Skin of body (tissue), 2 donors: ENCODE data around the gene B3GNT9. TPM values are rescaled to one million over a fixed set of nuclear protein-coding genes. Genes with fewer than 3 reads are reported as not detected.
A peak's percentile ranks its signal among the peaks of the same experiment; 100 is the strongest.
"Not testable (repeated sequence)": the region's sequence is repeated elsewhere in the genome, so short reads cannot be mapped to it uniquely, and the experiment has no call there.

Experiments used
- DNase-seq: peaks from one replicate; lab custom pipeline; 2025; lab: John Stamatoyannopoulos, UW
- total RNA-seq: library from RNA; depleted of rRNA; stranded (reverse); fragments of >200 nt; gene quantifications from one replicate; pipeline ENCODE4 v1.2.3, GENCODE V29; 2014

The B3GNT9 gene
- total RNA-seq, 1 donor from 2014 or later = 14.8 TPM

DNA sequence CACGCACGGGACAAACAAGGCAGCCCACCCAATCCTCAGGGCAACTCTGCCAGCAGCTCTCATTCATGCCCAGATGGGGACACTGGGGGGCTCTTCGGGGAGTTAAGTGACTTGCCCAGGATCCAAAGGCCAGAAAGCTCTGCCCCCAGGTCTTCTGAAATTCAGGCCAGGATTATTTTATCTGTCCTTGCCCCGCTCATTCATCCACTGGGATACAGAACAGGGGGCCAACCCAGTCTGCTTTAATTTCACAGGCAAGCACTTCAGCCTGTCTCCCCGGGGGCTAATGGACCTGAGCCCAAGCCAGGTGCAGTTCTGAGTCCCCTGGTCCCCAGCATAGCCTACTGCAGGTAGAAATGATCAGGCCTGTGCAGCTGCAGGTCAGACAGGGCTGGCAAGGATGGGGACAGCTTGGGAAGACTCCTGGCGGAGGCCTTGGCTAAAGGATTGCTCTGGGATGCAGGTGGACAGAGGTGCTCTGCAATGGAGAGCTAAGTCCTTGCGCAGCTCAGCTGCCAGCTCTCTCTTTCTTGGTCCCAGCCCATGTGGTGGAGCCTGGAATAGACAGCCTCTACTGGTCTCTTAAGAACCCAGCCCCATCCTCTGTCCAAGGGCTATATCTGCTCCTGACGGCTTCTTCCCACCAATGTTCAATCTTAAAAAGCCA, 766 bp upstream of the B3GNT9 start:
- no peak for DNase-seq

DNA sequence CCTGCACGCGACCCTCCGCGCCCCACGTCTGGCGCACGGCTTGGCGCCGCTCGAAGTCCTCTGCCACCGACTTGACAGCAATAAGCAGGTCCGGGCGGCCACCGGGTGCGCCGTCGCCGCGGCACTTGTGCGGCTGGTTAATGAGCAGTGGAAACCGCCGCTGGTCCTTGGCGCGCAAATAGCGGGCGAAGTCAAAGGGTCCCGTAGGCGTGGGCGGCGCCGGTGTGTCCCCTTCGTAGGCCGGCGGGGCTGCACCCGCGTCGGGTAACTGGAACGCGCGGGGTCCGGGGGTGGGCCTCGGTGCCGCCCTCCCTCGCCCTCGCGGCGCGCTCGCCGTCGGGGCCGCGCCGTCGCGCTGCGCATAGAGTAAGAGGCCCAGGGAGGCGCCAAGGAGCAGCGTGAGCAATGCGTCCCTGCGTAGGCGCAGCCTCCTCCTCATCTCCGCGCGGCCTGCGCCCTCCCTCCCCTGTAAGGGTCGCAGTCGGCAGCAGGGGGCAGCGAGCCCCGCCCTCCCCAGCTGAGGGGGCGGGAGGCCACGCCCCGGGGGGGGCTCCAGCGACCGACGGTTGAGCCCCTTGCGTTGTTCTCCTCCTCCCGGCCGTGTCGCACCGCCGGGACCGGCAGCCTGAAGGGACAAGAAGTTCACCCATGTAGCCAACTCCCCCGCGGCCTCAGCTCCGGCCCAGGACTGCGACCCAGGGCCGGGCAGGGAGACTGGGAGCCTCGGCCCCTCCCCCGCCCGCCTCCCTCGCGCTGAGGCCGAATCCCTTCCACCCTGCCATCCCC, 558 bp downstream of the B3GNT9 start:
- DNase-seq = peak; percentile 77

DNA sequence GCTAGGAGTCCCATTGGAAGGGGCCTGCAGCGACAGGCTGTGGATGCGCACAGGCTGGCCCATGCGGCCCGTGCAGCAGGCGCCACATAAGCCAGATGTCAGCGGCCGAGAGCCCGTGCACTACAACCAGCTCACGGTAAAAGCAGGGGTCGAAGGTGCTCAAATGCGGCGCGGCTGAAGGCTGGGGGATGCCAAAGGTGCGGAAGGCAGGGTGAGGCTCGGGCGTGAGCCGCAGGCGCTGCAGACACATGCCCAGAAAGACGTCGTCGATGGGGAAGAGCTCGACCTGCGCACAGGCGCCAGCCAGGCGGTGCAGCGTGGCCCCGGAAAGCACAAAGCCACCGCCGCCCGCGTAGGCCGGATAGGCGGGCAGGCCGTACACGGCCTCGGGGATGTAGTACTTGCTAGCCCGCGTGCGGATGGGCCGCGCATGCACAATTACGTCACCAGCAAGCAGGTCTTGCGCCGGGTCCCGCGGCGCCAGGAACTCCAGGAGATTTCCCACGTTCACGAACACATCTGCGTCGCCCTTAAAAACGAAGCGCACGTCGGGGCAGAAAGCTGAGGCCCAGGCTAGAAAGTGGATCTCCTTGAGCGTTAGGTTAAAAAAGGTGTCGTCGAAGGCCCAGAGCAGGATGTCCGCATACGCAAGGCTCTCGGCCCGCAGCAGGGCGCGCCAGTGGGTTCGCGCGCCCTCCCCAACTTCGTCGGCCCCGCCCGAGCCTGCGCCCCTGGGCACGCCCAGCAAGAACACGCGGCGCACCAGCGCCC, 1.3 kb downstream of the B3GNT9 start:
- no peak for DNase-seq

DNA sequence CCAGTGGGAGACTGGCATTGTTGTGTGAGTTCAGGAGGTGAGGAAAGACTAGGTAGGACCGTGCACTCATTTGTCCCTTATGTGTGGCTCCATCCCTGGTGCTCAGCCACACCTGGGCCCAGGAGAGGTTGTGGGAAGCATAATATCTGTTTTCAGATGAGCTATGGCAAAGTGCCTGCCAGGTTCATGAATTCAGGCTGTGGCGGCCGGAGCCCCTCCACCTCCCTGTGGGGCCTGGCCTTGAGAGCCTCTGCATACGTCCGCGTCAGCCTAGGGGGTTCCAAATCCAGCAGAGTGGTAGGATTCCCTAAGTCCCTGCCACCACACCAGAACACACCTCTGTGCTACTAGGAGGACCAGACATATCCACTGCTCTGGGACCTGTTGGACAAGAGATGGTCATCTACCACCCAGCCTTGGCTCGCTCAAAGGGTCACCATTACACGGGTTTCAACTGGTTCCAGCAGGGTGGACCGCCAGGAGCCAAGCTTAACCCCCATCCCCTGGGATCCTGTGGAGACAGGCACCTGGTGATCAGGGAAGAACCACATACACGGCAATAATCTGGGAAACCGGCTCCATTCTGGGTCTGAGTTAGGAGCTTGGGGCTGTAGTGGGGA, 2.0 kb downstream of the B3GNT9 start:
- DNase-seq = no peak

DNA sequence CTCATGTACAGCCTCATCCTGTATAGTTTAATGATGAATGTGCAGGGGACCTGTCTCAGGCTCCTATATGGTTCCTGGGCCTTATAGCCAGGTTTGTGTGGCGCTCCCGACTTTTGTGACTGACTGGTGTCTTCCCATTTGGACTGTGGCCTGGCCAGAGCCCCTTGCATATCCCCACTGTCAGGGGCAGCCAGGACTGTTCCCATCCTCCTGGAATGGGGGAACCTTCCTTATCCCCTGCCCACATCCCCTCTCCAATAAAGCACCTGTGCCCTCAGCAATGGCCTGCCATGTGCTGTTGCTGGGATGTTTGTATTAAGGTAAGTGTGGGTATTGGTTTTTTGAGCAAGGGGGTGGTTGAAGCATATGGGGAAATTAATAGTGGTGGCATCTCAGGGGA, 2.6 kb downstream of the B3GNT9 start:
- no peak for DNase-seq

DNA sequence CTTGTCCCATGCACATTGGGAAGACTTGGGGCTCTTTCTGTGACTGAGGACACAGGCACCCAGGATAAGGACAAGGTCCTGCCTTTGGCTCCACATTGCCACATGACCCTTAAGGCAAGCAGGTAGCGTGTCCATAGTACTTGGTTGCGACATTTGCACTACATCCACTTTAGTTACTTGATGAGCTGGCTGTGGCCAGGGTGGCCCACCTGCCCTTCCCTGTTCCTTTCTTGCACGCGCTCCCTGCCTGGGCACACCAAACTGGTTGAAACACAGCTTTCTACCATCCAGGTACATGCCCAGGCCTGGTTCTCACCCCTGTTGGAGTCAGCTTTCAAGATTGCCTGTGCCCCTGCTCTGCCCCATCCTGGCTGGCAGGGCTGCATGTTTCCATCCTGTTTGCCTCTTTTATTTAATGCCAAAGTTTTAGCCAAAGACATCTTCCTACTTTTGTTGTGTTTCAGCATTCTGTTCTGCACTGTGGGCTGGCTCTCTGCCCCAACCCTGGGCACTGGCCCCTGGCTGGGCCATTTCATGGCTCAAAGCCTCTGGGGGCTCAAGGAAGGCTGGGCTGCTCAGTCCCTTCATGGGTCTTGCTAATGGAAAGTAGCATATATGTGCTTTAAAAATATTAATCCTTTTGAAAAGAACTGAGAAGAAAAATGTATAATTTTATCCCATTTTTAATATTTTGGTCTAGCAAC, 3.2 kb downstream of the B3GNT9 start:
- no peak for DNase-seq

DNA sequence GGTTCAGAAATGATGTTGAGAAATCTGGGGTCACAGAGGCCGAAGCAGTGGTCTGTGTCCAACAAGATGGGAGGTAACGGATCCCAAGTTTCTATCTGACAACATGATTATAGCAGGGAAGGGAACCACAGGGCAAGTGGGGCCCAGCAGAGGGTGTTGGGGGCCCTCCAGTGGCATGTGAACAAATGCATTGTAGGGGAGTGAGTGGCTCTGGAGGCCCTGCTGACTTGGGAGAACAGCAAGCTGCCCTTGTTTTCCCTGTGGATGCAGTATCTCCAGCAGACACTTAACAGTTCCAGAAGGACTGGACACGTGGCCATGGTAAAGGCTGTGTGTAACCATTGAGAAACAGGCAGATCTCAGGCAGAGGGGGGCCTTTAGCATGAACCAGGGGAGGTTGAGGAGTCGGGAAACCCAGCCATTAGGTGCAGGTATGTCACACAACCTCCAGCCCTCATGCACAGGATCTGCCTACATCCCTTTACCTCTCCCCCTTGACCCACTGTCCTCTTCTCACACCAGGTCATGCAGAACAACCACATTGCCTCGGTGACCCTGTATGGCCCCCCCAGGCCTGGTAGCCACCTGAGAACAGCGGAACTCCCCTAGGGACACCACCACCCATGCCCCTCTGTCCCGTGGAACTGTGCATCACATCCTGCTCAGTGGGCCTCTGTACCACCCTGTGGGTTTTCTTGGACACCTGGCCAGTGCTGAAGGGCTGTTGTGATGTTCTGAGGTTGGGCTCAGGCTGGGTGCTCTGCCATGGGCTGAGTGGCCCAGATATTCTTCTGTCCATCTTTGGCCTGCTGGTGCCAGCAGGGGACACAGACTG, 4.1 kb downstream of the B3GNT9 start:
- DNase-seq = no peak

DNA sequence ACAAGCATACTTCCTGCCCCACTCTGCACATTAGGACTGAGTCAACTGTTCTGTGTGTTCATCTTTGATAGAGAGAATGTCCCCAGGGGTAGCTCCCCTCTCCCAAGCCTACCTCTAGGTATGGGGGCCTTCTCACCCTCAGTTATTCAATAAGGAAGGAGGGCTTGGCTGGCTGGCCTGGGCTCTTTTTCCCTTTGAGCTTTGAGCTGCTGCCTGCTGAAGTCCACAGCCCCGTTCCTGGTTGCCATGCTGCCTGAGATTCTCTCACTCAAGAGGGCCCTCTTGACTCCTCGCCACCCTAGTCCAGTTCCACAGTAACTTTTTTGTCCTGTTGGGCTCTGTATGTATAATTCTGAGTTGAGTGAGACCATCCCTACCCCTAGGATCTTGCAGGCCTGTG, 5.1 kb downstream of the B3GNT9 start:
- no peak for DNase-seq

DNA sequence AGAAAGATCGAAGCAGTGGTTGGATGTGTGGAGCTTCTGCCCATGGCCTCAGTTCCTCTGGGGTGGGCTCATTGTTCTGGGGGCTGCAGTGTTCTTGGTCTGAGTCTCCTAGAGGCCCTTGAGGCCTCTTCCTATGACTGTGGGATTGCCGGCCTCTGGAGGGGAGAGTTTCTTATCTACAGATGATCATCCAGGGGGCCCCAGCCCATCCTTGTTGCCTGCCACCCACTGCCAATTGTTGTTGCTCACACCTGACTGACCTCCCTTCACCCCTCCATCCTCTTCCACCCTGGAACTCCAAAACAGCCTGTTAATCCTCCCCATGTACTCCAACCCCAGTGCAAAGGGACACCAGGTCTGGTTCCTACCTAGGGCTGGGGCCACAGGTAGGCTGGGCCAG, 5.9 kb downstream of the B3GNT9 start:
- no peak for DNase-seq

DNA sequence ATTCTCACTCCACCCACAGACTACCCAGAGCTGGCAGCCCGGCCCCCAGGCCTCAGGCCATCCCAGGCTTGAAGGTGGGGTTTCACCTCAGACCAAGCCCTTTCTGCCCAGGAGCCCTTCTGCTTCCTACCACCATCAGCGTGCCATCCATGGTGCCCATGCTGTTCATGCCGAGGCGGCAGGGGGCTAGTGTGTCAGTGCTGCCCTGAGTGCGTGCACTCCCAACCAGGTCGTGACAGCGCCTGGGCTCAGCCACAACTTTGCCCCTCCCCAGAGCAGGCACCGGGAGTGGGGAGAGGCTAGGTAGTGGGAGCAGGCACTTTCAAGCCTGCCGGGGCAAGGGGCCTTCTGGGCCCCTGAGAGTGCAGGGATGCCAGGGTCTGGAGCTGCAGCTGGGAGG, 8.5 kb downstream of the B3GNT9 start:
- DNase-seq = no peak

DNA sequence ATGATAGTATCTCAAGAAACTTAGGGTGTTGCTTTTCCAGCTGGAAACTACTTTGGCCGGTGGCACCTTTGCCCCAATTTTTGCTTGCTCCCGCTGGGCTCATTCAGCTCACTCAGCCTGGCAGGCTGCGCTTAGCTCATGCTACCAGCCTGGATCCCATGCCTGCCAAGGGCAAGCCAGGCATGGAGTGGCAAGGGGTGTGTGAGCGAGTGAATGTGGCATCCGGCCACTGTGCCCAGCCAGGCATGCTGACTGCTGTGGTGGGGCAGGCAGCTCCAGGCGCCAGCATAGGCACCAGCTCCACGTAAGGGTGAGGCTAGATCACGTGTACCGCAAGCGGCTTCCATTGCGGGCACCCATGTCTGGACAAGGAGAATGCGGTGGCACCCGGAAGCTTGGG, 9.4 kb downstream of the B3GNT9 start:
- no peak for DNase-seq

DNA sequence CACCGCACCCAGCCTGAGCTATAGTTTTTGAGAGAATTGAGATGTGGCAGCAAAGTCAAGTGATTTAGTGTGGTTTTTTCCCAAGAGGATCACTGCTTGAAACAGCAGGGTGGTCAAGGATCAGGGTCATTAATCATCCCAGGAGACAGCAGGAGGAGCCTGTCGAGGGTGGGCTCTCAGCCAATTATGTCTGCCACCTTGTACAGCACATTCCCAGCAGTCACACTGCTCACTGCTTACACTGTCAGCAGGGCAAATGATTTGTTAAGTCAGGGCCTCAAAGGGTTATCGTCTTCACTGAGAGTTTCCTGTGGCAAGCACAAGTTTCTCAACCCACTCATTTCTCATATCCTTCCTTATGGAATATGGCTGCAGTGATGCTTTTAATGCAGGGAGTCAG, 13.2 kb downstream of the B3GNT9 start:
- DNase-seq = no peak

DNA sequence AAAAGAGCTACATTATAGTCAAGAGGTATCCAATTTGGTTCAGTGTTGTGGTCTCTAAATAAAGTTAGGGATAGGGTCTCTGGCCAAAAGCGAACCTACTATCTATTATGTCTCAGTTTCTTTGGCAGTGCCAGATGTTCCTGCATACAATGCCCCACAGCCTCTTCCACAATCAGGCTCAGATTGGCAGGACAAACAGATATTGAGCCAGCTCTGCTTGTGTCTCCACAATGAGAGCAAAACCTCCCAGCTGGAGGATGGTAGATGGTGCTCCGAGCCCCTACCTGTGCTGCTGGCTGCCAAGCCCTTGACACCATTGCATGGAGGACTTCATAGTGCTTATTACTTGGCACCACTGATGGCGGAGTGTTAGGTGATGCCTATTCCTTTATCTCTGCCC, 21.4 kb downstream of the B3GNT9 start:
- no peak for DNase-seq

DNA sequence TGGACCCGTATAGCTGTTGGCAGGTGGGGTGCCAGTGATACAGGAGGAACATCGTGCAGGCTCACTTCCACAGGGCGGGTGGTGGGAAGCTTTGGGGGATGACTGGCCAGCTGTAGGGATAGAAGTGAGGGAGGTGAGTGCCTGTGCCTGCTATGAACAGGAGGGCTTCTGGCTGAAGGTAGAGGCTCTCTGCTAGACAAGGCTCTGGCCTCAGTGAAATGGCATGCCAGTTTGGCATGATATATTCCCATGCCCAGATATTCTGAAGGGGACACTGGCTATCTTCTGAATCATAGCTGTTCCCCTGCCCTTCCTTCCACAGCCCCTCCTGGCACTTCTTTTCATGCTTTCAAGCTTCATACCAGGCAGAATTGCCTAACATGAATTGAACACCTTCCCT, 21.9 kb downstream of the B3GNT9 start:
- no peak for DNase-seq

DNA sequence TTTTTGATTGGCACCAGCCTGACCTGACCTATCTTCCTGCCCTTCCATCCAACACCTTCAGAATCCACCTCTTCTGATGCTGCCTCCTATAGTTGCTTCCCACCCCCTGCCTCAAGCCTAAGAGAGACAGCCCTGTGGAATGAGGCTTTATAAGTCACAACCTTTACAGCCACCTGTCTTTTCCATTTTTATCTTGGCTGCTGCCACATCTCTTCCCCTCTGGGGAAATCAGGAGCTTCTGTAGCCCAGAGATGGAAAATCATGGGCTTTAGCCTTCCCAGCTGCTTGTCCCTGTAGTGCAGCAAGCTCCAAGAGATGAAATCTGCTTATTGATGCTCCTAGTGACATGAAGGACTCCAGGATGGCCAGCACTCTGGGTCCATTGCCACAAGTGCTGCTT, 22.4 kb downstream of the B3GNT9 start:
- DNase-seq = no peak

DNA sequence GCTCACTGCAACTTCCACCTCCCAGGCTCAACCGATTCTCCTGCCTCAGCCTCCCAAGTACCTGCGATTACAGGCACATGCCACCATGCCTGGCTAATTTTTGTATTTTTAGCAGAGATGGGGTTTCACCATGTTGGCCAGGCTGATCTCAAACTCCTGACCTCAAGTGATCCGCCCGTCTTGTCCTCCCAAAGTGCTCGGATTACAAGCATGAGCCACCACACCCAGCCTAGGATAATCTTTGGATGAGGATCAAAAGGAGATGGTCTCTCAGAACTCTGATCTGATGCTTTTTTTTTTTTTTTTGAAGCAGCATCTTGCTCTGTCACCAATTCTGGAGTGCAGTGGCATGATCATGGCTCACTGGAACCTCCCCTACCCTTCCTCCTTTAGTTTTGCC, 28.0 kb downstream of the B3GNT9 start:
- DNase-seq = not testable (repeated sequence)

DNA sequence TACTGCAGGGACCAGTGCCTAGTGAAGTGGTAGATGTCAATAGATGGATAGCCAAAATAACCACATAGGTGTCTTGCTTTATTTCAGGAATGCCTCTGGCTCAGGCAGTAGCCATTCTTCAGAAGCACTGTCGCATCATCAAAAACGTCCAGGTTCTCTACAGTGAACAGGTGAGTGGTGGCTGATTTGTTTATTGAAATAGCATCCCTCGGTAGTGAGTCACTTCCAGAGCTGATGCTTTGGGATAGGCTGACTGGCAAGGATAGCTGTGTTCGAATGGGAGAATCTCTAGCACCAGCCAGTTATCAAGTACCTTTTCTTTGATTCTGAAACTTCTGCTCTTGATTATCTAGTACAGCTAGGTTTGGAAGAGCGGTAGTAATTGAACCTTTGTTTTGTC, 30.8 kb downstream of the B3GNT9 start:
- no peak for DNase-seq

DNA sequence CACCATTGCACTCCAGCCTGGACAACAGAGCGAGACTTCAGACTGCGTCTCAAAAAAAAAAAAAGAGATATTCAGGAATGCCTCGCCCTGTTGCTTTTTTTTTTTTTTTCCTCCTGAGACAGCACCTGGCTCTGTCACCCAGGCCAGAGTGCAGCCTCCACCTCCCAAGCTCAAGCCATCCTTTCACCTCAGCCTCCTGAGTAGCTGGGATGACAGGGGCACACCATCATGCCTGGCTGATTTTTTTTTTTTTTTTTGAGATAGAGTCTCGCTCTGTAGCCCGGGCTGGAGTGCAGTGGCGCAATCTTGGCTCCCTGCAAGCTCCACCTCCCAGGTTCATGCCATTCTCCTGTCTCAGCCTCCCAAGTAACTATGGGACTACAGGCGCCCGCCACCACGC, 33.1 kb downstream of the B3GNT9 start:
- DNase-seq = no peak

DNA sequence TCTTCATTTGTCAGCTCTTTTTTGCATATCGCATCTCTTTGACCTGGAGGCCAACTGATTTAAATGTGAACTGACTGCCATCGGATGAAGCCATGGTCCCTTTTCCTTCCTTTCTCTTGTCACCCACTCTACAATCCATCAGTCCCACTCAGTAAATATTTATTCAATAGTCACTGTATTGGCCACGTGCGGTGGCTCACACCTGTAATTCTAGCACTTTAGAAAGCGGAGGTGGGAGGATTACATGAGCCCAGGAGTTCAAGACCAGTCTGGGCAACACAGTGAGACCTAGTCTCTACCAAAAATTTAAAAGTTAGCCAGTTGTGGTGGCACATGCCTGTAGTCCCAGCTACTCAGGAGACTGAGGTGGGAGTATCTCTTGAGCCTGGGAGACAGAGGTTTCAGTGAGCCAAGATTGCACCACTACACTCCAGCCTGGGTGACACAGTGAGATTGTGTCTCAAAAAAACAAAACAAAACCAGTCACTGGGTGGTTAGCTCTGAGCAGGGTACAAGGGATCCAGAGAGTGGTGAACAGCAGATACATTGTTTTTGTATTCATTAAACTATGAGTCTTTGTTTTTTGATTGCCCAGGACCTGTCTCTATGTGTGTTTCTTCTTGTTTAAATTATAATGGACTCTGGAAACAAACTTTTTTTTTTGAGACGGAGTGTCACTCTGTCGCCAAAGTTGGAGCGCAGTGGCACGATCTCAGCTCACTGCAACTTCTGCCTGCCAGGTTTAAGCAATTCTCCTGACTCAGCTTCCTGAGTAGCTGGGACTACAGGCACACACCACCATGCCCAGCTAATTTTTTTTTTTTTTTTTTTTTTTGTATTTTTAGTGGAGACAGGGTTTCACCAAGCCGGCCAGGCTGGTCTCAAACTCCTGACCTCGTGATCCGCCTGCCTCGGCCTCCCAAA, 34.1 kb downstream of the B3GNT9 start:
- no peak for DNase-seq
